Measurements from ENCODE around the gene CHST2. TPM values are rescaled to one million over a fixed set of nuclear protein-coding genes. Genes with fewer than 3 reads are reported as not detected.
A peak's percentile ranks its signal among the peaks of the same experiment; 100 is the strongest.
"Not testable (repeated sequence)": the region's sequence is repeated elsewhere in the genome, so short reads cannot be mapped to it uniquely, and the experiment has no call there.

Gene CHST2
- polyA plus RNA-seq, 4 donors = 17.9 to 33.0 (median 26.4) TPM

GRCh38 chr3:143165211-143165610 lies 45.6 kb downstream of the CHST2 start:
- no peak for DNase-seq (ENCODE audit: low read depth in 4 of 4, low spot score in 3 of 4)

- DNase-seq (ENCODE audit: low read depth in 4 of 4, low spot score in 3 of 4) = not testable (repeated sequence)
Observed at GRCh38 chr3:143165612-143166285, 46.2 kb downstream of the CHST2 start.

GRCh38 chr3:143166376-143166775 lies 46.8 kb downstream of the CHST2 start:
- no peak for DNase-seq (ENCODE audit: low read depth in 4 of 4, low spot score in 3 of 4)

- no peak for DNase-seq (ENCODE audit: low read depth in 4 of 4, low spot score in 3 of 4)
Observed at GRCh38 chr3:143167969-143168854, 48.6 kb downstream of the CHST2 start.

- DNase-seq (ENCODE audit: low read depth in 4 of 4, low spot score in 3 of 4) = no peak
Observed at GRCh38 chr3:143168855-143169192, 49.3 kb downstream of the CHST2 start.

GRCh38 chr3:143170074-143170473 lies 50.5 kb downstream of the CHST2 start:
- DNase-seq (ENCODE audit: low read depth in 4 of 4, low spot score in 3 of 4) = no peak

- no peak for DNase-seq (ENCODE audit: low read depth in 4 of 4, low spot score in 3 of 4)
Observed at GRCh38 chr3:143170676-143171075, 51.1 kb downstream of the CHST2 start.

GRCh38 chr3:143171141-143171980 lies 51.8 kb downstream of the CHST2 start:
- peak; percentile 62 to 67 (median 64) for DNase-seq (ENCODE audit: low read depth in 4 of 4, low spot score in 3 of 4)

- DNase-seq (ENCODE audit: low read depth in 4 of 4, low spot score in 3 of 4) = no peak
Observed at GRCh38 chr3:143172062-143172794, 52.7 kb downstream of the CHST2 start.

- DNase-seq (ENCODE audit: low read depth in 4 of 4, low spot score in 3 of 4) = no peak
Observed at GRCh38 chr3:143172795-143173145, 53.2 kb downstream of the CHST2 start.

GRCh38 chr3:143173242-143173641 lies 53.7 kb downstream of the CHST2 start:
- DNase-seq (ENCODE audit: low read depth in 4 of 4, low spot score in 3 of 4) = no peak

Other genes starting within 250 kb of the CHST2 start
- gene PCOLCE2, start 230.7 kb upstream of the CHST2 start, polyA plus RNA-seq (ENCODE audit: insufficient read length in 4 of 4) = 10 to 100 TPM in 1 of 4 donors, 1 to 10 TPM in 3; 3.6 to 68.7 (median 8.5) TPM
- gene PAQR9, start 156.1 kb upstream of the CHST2 start, polyA plus RNA-seq (ENCODE audit: insufficient read length in 4 of 4) = under 1 TPM; 0.56 to 0.87 (median 0.62) TPM
- gene U2SURP, start 118.2 kb upstream of the CHST2 start, polyA plus RNA-seq (ENCODE audit: insufficient read length in 4 of 4) = 100 to 1,000 TPM; 127 to 172 (median 156) TPM